SHP77 treated with DMSO at 0.1 percent for 48 hours (cell line): ENCODE measurements around the gene PWWP2B.
A peak's percentile ranks its signal among the peaks of the same experiment; 100 is the strongest.

Experiments
- DNase-seq: peaks from one replicate; lab custom pipeline; 2025; lab: John Stamatoyannopoulos, UW

The PWWP2B gene

GRCh38 chr10:132397036-132397541, at the start of gene PWWP2B:
Gene PWWP2B (plus strand): TSS chr10:132397200. CDS start chr10:132397227, 27 bp downstream.
- no peak for DNase-seq

- no peak for DNase-seq
Observed at GRCh38 chr10:132347211-132347930, 49.6 kb upstream of the PWWP2B start.

- no peak for DNase-seq
Observed at GRCh38 chr10:132347931-132348267, 49.1 kb upstream of the PWWP2B start.

- DNase-seq: no peak
Observed at GRCh38 chr10:132349766-132350165, 47.2 kb upstream of the PWWP2B start.

GRCh38 chr10:132350391-132350790, 46.6 kb upstream of the PWWP2B start:
- DNase-seq: no peak

GRCh38 chr10:132350946-132351345, 46.1 kb upstream of the PWWP2B start:
- no peak for DNase-seq

- no peak for DNase-seq
Observed at GRCh38 chr10:132351611-132352010, 45.4 kb upstream of the PWWP2B start.

- peak; percentile 27 for DNase-seq
Observed at GRCh38 chr10:132352462-132353308, 44.3 kb upstream of the PWWP2B start.

- DNase-seq: no peak
Observed at GRCh38 chr10:132353456-132354355, 43.3 kb upstream of the PWWP2B start.

- DNase-seq: no peak
Observed at GRCh38 chr10:132354356-132355094, 42.5 kb upstream of the PWWP2B start.

- DNase-seq: no peak
Observed at GRCh38 chr10:132355297-132355696, 41.7 kb upstream of the PWWP2B start.

GRCh38 chr10:132355754-132356153, 41.2 kb upstream of the PWWP2B start:
- no peak for DNase-seq

GRCh38 chr10:132356621-132357195, 40.3 kb upstream of the PWWP2B start:
- no peak for DNase-seq

GRCh38 chr10:132357286-132358058, 39.5 kb upstream of the PWWP2B start:
- DNase-seq: no peak

- DNase-seq: no peak
Observed at GRCh38 chr10:132359305-132360040, 37.5 kb upstream of the PWWP2B start.

- no peak for DNase-seq
Observed at GRCh38 chr10:132360766-132361447, 36.1 kb upstream of the PWWP2B start.

- DNase-seq: no peak
Observed at GRCh38 chr10:132361581-132362101, 35.4 kb upstream of the PWWP2B start.

- DNase-seq: no peak
Observed at GRCh38 chr10:132362151-132362611, 34.8 kb upstream of the PWWP2B start.

- no peak for DNase-seq
Observed at GRCh38 chr10:132363376-132363775, 33.6 kb upstream of the PWWP2B start.
